Psoas muscle (tissue), 8 donors: ENCODE measurements around the gene GJC2. TPM values are rescaled to one million over a fixed set of nuclear protein-coding genes. Genes with fewer than 3 reads are reported as not detected.

ENCODE experiments used
- ATAC-seq, 4 donors: fragments of 200-7000 bp; cut with Tn5 transposase; one replicate each; pipeline ENCODE4 v1.9.1; 2020; ENCODE audit warnings: moderate library complexity in 3 of 4, mild to moderate bottlenecking in 2 of 4
- DNase-seq, 2 donors: peaks; one replicate each; pipeline ENCODE4 v3.0.0-alpha.2; 2020
- H3K27ac ChIP-seq: fragments of 200-600 bp; one replicate; pipeline ENCODE4 v1.8.0; 2022
- H3K27me3 ChIP-seq, 3 donors: fragments of 200-600 bp in 1 of 3; one replicate each; pipeline versions ENCODE4 v1.6.1 to v1.8.0; 2013 to 2022; ENCODE audit warnings: low read length in 2 of 3, mild to moderate bottlenecking in 2 of 3, moderate library complexity in 1 of 3; ENCODE audit not compliant: insufficient read depth in 3 of 3
- H3K36me3 ChIP-seq, 2 donors: fragments of 200-600 bp in 1 of 2; one replicate each; pipeline versions ENCODE4 v1.6.1 to v1.8.0; 2013 to 2022; ENCODE audit warnings: low read depth in 1 of 2, mild to moderate bottlenecking in 1 of 2, moderate library complexity in 1 of 2; ENCODE audit not compliant: insufficient read depth in 1 of 2
- H3K4me1 ChIP-seq: fragments of 200-600 bp; one replicate; pipeline ENCODE4 v1.8.0; 2022
- H3K4me3 ChIP-seq: fragments of 200-600 bp; one replicate; pipeline ENCODE4 v1.8.0; 2022; ENCODE audit warnings: mild to moderate bottlenecking
- H3K9me3 ChIP-seq: fragments of 200-600 bp; one replicate; pipeline ENCODE4 v1.8.0; 2022
- WGBS, 3 donors: extraction: QIAGEN DNeasy Blood & Tissue Kit; methylation state at CpG; one replicate each; pipeline versions ENCODE4 v1.1.6 to v1.1.7; 2013; 5-methylcytosine and 5-hydroxymethylcytosine counted together
- intact Hi-C, 2 donors: fragments of 100-400 bp; cut with DNase I; formaldehyde crosslinking; loops; one replicate each; pipeline versions ENCODE4 v1.11.0 to v1.14.2; 2022
- polyA plus RNA-seq, 3 donors: library from polyadenylated mRNA; stranded (reverse); fragments of 200-250 nt; gene quantifications; one replicate each; pipeline ENCODE4 v1.2.3, GENCODE V29; 2013
- total RNA-seq, 4 donors: library from RNA; stranded (reverse); fragmentation: NEBNext Ultra II Directional in 2 of 4; extraction: Animal tissue kit (Norgen Biotek cat#: 25700) in 2 of 4; gene quantifications; one replicate each; pipeline versions ENCODE4 v1.2.1 to v1.2.4, GENCODE V29; 2021 to 2023
- TF ChIP-seq, protein P1 (sequence below): fragments of 200-600 bp; IDR thresholded peaks from one replicate; pipeline ENCODE4 v1.8.0; 2022; ENCODE audit warnings: antibody characterized with exemption
- donor health status: healthy with polysubstance abuse.
- donor health status: DM: no; HTN: no; CAD: no; lungs with moderate emphysema.
- donor health status: Bipolar disorder and iron deficiency.
- donor health status: healthy.
- donor health status: DM: yes; HTN: yes; CAD: no.
- donor health status: DM: no; HTN: no; CAD: no.
- donor health status: DM: no; HTN: no; CAD: no.
- donor health status: DM: yes; HTN: yes; CAD: no.

The GJC2 gene
- total and polyA plus RNA-seq, 7 donors = 0.19 to 0.92 (median 0.40) TPM

DNA sequence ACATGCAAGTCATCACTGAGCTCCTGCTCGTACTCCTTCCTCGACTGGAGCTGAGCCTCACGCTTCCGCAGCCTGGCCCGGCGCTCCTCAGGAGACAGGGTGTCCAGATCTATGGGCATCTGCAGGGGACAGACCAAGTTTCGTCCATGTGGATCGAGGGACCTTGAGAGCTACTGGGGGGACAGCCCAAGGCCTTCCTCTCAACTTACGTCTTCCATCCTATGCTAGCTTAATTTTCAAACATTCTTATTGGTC lies 43.0 kb upstream of the GJC2 start:
- Histone ChIP-seq H3K9me3 (no peaks in the 10 kb centered on the region), H3K36me3 (peaks cover 0 to 22% of the 10 kb centered on the region in 2 donors), H3K4me1 (peaks cover 35% of the 10 kb centered on the region), H3K4me3 (no peak overlapping the region), H3K27me3 (no peaks in the 10 kb centered on the region), H3K27ac (no peak overlapping the region)
- DNase-seq (no peak), ATAC-seq (no peak)
- WGBS, 3 donors = 86 to 89% (median 88%) methylated on average over 9 of the region's 9 CpGs
- intact Hi-C loops = no loop called here
- TF ChIP-seq, protein P1, sequence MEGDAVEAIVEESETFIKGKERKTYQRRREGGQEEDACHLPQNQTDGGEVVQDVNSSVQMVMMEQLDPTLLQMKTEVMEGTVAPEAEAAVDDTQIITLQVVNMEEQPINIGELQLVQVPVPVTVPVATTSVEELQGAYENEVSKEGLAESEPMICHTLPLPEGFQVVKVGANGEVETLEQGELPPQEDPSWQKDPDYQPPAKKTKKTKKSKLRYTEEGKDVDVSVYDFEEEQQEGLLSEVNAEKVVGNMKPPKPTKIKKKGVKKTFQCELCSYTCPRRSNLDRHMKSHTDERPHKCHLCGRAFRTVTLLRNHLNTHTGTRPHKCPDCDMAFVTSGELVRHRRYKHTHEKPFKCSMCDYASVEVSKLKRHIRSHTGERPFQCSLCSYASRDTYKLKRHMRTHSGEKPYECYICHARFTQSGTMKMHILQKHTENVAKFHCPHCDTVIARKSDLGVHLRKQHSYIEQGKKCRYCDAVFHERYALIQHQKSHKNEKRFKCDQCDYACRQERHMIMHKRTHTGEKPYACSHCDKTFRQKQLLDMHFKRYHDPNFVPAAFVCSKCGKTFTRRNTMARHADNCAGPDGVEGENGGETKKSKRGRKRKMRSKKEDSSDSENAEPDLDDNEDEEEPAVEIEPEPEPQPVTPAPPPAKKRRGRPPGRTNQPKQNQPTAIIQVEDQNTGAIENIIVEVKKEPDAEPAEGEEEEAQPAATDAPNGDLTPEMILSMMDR = no peak

DNA sequence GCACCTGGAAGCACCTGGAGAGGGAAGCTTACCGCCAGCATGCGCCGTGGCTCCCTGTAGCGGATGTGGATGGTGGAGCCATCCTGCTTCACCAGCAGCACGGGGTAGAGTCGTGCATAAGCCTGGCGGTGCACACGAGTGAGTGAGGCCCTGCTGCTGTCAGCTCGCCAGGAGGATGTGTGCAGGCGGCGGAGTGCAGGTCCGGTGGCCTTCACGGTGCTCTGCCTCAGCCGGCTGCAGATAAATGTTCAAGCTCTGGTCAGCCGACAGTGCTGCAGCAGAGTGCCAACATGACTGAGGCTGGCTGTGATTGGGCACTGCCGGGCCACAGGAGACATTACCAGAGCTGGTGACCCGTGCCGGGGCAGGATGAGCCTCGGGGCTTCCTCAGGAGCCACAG lies 42.1 kb upstream of the GJC2 start:
- intact Hi-C loops = no loop called here
- no peak for DNase-seq
- Histone ChIP-seq H3K9me3 (no peaks in the 10 kb centered on the region), H3K36me3 (peaks cover 0 to 22% of the 10 kb centered on the region in 2 donors), H3K4me1 (peaks cover 29% of the 10 kb centered on the region), H3K4me3 (no peak overlapping the region), H3K27me3 (no peaks in the 10 kb centered on the region), H3K27ac (no peak overlapping the region)
- TF ChIP-seq, protein P1 = no peak
- 85 to 86% (median 85%) methylated on average over 19 of the region's 19 CpGs for WGBS, 3 donors
- ATAC-seq = no peak

DNA sequence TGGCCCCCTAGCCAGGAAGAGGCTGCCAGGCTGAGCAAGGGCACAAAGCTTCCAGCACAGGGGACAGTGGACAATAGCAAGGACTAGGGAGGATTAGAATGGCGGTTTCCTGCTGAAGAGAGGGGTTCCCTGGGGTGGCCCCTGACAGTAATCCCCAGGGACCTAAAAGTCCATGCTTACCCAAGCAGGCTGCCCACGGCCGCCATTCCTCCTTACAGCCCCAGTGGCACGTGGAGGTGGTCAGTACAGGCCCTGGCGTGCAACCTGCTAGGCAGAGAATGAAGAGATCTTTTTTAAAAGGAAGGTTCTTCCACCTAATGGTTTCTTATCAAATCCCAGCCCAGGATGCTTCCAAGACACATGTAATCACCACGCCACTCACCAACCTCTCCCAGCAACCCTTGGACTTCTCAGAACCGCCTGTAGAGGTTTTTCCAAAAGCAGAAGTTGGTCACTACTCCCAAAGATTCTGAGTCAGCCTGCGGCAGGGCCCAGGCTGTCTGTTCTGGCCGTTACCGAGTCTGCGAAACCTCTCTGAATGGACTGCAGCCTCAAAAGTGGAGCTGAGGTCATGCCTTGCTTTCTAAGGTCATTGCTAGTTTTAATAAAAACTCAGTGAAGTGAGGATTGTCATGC lies 41.6 kb upstream of the GJC2 start:
- DNase-seq (no peak), ATAC-seq (no peak)
- Histone ChIP-seq H3K36me3 (peaks cover 0 to 22% of the 10 kb centered on the region in 2 donors), H3K27me3 (no peaks in the 10 kb centered on the region), H3K4me3 (peak overlapping the region; percentile 98), H3K4me1 (peaks cover 29% of the 10 kb centered on the region), H3K27ac (peak overlapping the region; percentile 88), H3K9me3 (no peaks in the 10 kb centered on the region)
- TF ChIP-seq, protein P1 = no peak
- intact Hi-C loops = no loop called here
- WGBS, 3 donors = 74 to 84% (median 77%) methylated on average over 11 of the region's 11 CpGs

DNA sequence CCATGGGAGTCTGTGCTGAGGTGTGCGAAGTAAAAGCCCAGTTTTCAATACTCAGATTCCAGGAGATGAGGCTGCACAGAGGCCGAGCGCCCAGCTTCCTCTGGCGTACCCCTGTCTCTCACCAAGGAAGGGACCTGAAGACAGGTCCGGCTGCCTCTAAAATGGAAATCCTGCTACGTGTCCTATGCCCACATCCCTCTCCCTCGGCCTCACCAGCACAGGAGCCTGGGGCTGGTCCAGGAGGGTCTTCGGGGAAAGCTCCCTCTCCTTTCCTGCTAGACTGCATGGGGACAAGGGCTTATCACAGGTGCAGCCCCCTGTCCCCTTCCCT lies 41.0 kb upstream of the GJC2 start:
- Histone ChIP-seq H3K4me3 (peak overlapping the region; percentile 98), H3K9me3 (no peaks in the 10 kb centered on the region), H3K4me1 (peaks cover 27% of the 10 kb centered on the region), H3K27me3 (no peaks in the 10 kb centered on the region), H3K27ac (peak overlapping the region; percentile 88), H3K36me3 (peaks cover 0 to 22% of the 10 kb centered on the region in 2 donors)
- intact Hi-C loops = no loop called here
- no peak for ATAC-seq
- WGBS, 3 donors = 2 to 5% (median 3%) methylated on average over 7 to 8 of the region's 8 CpGs
- TF ChIP-seq, protein P1 = no peak
- no peak for DNase-seq
